ENCODE data around the gene ABLIM2. TPM values are rescaled to one million over a fixed set of nuclear protein-coding genes. Genes with fewer than 3 reads are reported as not detected.

Gene ABLIM2
- total and polyA plus RNA-seq, 2 of the 13 experiments (the other 11 are each of a cell fraction or from before 2014, with no cell fraction given) = 0.20 to 0.37 TPM

- TF ChIP-seq ZMAT5 (CRISPR knock-in tag; IDR thresholded peaks at IDR 0.05; ENCODE audit: borderline replicate concordance, low read depth) (no peak), GABPB1 (CRISPR knock-in tag; IDR thresholded peaks at IDR 0.05) (peak; percentile 83), PAWR (CRISPR knock-in tag; IDR thresholded peaks at IDR 0.05; ENCODE audit: borderline replicate concordance) (no peak), KAT7 (CRISPR knock-in tag; IDR thresholded peaks at IDR 0.05; ENCODE audit: borderline replicate concordance) (peak; percentile 76; the same call in 1 of the 2 replicates), ADNP (CRISPR knock-in tag; IDR thresholded peaks at IDR 0.05) (no peak), PHF5A (CRISPR knock-in tag; IDR thresholded peaks at IDR 0.05; ENCODE audit: low read depth, unreplicated experiment) (peak; percentile 47), FOSL2 (CRISPR knock-in tag; IDR thresholded peaks at IDR 0.05) (peak; percentile 64), EZH2 (conservative IDR thresholded peaks at IDR 0.05; ENCODE audit: low read depth, low read length) (no peak), KDM1A (CRISPR knock-in tag; IDR thresholded peaks at IDR 0.05) (0 out of 2 replicates have a peak, but pooled peaks have one; percentile 33), ZNF788 (CRISPR knock-in tag; IDR thresholded peaks at IDR 0.05; ENCODE audit: borderline replicate concordance) (peak; percentile 97; the same call in 1 of the 2 replicates), ZNF3 (CRISPR knock-in tag; IDR thresholded peaks at IDR 0.05) (no peak), CSRNP1 (CRISPR knock-in tag; IDR thresholded peaks at IDR 0.05) (no peak), ERF (CRISPR knock-in tag; IDR thresholded peaks at IDR 0.05) (peak; percentile 90), FOSL1 (CRISPR knock-in tag; IDR thresholded peaks at IDR 0.05; ENCODE audit: borderline replicate concordance) (no peak), SP1 (IDR thresholded peaks at IDR 0.05) (no peak), SP1 (CRISPR knock-in tag; IDR thresholded peaks at IDR 0.05) (peak; percentile 52; the same call in 1 of the 2 replicates), TBL1XR1 (IDR thresholded peaks at IDR 0.05; ENCODE audit: borderline replicate concordance, low read length, partially characterized antibody) (peak; percentile 25), MEIS1 (CRISPR knock-in tag; IDR thresholded peaks at IDR 0.05; ENCODE audit: borderline replicate concordance) (no peak; the same call in none of the 2 replicates), CBX5 (CRISPR knock-in tag; IDR thresholded peaks at IDR 0.05; ENCODE audit: borderline replicate concordance) (no peak), ATF1 (CRISPR knock-in tag; IDR thresholded peaks at IDR 0.05) (no peak), ZNF274 (CRISPR knock-in tag; IDR thresholded peaks at IDR 0.05) (0 out of 2 replicates have a peak, but pooled peaks have one; percentile 49), ZSCAN20 (CRISPR knock-in tag; IDR thresholded peaks at IDR 0.05; ENCODE audit: borderline replicate concordance) (no peak), SSRP1 (CRISPR knock-in tag; IDR thresholded peaks at IDR 0.05) (no peak), POLR2G (IDR thresholded peaks at IDR 0.05; ENCODE audit: low read depth, low read length) (peak; percentile 67), SATB2 (CRISPR knock-in tag; IDR thresholded peaks at IDR 0.05) (no peak), EED (CRISPR knock-in tag; IDR thresholded peaks at IDR 0.05) (no peak)
- TF ChIP-seq, protein P1, sequence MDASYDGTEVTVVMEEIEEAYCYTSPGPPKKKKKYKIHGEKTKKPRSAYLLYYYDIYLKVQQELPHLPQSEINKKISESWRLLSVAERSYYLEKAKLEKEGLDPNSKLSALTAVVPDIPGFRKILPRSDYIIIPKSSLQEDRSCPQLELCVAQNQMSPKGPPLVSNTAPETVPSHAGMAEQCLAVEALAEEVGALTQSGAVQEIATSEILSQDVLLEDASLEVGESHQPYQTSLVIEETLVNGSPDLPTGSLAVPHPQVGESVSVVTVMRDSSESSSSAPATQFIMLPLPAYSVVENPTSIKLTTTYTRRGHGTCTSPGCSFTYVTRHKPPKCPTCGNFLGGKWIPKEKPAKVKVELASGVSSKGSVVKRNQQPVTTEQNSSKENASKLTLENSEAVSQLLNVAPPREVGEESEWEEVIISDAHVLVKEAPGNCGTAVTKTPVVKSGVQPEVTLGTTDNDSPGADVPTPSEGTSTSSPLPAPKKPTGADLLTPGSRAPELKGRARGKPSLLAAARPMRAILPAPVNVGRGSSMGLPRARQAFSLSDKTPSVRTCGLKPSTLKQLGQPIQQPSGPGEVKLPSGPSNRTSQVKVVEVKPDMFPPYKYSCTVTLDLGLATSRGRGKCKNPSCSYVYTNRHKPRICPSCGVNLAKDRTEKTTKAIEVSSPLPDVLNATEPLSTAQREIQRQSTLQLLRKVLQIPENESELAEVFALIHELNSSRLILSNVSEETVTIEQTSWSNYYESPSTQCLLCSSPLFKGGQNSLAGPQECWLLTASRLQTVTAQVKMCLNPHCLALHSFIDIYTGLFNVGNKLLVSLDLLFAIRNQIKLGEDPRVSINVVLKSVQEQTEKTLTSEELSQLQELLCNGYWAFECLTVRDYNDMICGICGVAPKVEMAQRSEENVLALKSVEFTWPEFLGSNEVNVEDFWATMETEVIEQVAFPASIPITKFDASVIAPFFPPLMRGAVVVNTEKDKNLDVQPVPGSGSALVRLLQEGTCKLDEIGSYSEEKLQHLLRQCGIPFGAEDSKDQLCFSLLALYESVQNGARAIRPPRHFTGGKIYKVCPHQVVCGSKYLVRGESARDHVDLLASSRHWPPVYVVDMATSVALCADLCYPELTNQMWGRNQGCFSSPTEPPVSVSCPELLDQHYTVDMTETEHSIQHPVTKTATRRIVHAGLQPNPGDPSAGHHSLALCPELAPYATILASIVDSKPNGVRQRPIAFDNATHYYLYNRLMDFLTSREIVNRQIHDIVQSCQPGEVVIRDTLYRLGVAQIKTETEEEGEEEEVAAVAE (CRISPR knock-in tag; IDR thresholded peaks at IDR 0.05; ENCODE audit: borderline replicate concordance) = no peak
Measured at GRCh38 chr4:8050555-8051206, 107.9 kb downstream of the ABLIM2 start (continued).

Data from HepG2 (cell line).